Fibroblast of mammary gland (primary cell): ENCODE data around the gene TSGA10IP.

ENCODE experiments used
- DNase-seq: peaks from one replicate; pipeline ENCODE4 v3.0.0-alpha.2; 2010; ENCODE audit warnings: low read depth
- H3K4me3 ChIP-seq: 2 replicates; pipeline ENCODE4 v1.5.1; 2011; ENCODE audit warnings: low read depth, mild to moderate bottlenecking, low read length, moderate library complexity; ENCODE audit not compliant: control insufficient read depth
- TF ChIP-seq, protein P1 (sequence below): conservative IDR thresholded peaks from 2 replicates; pipeline ENCODE4 v1.5.1; 2011; ENCODE audit warnings: low read depth, low read length, inconsistent platforms; ENCODE audit not compliant: control insufficient read depth, insufficient read depth

TSGA10IP gene

DNA sequence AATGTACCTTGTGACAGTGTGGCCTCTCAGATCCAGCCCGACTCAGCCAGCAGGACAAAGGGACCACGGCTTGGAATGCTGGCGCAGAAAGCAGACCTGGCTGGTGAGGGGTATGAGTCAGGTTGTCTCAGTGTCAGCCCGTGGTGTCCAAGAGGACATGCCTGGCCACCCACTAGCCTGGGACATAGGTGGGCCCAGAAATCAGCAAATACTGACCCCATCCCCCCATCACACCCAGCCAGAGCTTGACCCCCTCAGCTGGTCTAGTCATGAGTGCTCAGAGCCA, 61.6 kb downstream of the TSGA10IP start:
- TF ChIP-seq, protein P1, sequence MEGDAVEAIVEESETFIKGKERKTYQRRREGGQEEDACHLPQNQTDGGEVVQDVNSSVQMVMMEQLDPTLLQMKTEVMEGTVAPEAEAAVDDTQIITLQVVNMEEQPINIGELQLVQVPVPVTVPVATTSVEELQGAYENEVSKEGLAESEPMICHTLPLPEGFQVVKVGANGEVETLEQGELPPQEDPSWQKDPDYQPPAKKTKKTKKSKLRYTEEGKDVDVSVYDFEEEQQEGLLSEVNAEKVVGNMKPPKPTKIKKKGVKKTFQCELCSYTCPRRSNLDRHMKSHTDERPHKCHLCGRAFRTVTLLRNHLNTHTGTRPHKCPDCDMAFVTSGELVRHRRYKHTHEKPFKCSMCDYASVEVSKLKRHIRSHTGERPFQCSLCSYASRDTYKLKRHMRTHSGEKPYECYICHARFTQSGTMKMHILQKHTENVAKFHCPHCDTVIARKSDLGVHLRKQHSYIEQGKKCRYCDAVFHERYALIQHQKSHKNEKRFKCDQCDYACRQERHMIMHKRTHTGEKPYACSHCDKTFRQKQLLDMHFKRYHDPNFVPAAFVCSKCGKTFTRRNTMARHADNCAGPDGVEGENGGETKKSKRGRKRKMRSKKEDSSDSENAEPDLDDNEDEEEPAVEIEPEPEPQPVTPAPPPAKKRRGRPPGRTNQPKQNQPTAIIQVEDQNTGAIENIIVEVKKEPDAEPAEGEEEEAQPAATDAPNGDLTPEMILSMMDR: no peak
- no peak overlapping the region for H3K4me3 ChIP-seq
- DNase-seq: no peak

- DNase-seq: no peak
- TF ChIP-seq, protein P1: no peak
- H3K4me3 ChIP-seq: no peak overlapping the region
Measured at GRCh38 chr11:66007201-66007634, 61.9 kb downstream of the TSGA10IP start.

DNA sequence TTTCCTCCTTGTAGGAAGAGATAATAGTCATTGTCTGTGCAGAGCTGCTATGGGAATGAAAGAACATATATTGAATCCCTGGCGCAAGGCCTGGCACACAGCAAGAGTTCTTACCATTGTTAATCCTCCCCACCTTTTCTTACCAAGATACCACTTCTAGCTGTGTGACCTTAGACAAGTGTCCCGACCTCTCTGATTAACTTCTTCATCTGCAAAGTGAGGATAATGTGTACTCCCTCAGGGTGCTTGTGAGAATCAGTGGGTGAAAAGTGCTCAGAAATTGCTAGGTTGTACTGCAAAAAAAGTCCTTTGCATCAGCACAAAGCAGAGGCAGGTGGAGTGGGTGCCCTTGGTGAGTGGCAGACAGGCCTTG, 62.8 kb downstream of the TSGA10IP start:
- H3K4me3 ChIP-seq: no peak overlapping the region
- no peak for DNase-seq

DNA sequence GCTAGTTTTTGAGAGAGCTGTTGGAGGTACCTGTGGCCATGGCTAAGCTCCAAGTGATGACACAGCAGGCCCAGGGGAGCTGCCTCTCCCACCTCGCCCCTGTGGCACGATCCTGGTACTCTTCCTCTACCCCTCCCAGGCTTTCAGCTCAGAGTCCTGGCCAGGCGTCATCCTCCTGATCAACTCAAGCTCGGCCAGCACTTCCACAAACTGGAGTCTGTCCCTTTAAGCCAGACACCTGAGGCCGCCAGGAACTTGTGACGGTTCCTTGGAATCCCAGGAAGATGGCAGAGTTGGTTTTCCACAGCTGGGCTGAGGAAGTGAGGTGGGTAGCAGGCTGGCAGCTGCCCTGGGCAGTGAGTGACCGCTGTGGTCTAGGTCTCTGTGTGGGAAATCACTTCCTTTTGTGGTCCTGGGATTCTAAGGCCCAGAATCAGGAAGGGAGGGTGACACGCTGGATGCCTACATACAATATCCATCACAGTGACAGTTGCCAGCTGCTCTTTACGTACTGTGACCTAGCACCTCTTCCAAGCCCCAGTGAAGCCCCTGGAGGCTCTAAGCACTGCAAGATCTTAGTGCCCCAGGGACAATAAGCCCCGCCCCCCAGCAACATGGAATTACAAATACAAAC, 63.3 kb downstream of the TSGA10IP start:
- no peak overlapping the region for H3K4me3 ChIP-seq
- TF ChIP-seq, protein P1: no peak
- DNase-seq: no peak

More for the DNA sequence above, 62.8 kb downstream of the TSGA10IP start:
- TF ChIP-seq, protein P1: no peak
